Measurements from ENCODE around the gene KRTAP2-3. TPM values are rescaled to one million over a fixed set of nuclear protein-coding genes. Genes with fewer than 3 reads are reported as not detected.

Gene KRTAP2-3
- total and polyA plus RNA-seq, 2 experiments from 2014 or later: not detected

- Histone ChIP-seq H3K4me3 (no peak overlapping the region), H3K4me1 (ENCODE audit: insufficient read depth) (peaks cover 29% of the 10 kb centered on the region), H3F3A (replicated peaks; ENCODE audit: low read depth) (no peaks in the 10 kb centered on the region), H3K27ac (ENCODE audit: low read depth) (no peak overlapping the region), H2AFZ (no peak overlapping the region), H3K4me2 (no peak overlapping the region), H4K20me1 (replicated peaks; ENCODE audit: insufficient read depth) (no peaks in the 10 kb centered on the region), H3K79me2 (replicated peaks; ENCODE audit: insufficient read depth) (no peaks in the 10 kb centered on the region), H3K36me3 (ENCODE audit: insufficient read depth) (no peaks in the 10 kb centered on the region), H3K27me3 (ENCODE audit: insufficient read depth) (no peaks in the 10 kb centered on the region), H3K9me2 (ENCODE audit: insufficient read depth) (no peaks in the 10 kb centered on the region)
- ATAC-seq (no peak), DNase-seq (ENCODE audit: low spot score) (no peak)
- no peak overlapping the region for H3K4me3 Mint-ChIP-seq
- H3K27me3 Mint-ChIP-seq (ENCODE audit: insufficient read depth, low read depth, poor library complexity): peaks cover 9% of the 10 kb centered on the region
- no peak for TF ChIP-seq ZNF462 (CRISPR knock-in tag; IDR thresholded peaks at IDR 0.05)
- no peak for TF ChIP-seq EZH2 (IDR thresholded peaks at IDR 0.05; ENCODE audit: low read depth, unreplicated experiment)
- TF ChIP-seq ZNF331 (CRISPR knock-in tag; IDR thresholded peaks at IDR 0.05; ENCODE audit: low read depth): no peak
- TF ChIP-seq REST (IDR thresholded peaks at IDR 0.05; ENCODE audit: unreplicated experiment): no peak
- no peak for TF ChIP-seq ETS1 (IDR thresholded peaks at IDR 0.05)
- TF ChIP-seq CREB1 (CRISPR knock-in tag; IDR thresholded peaks at IDR 0.05; ENCODE audit: low read depth): no peak
- H3K36me3 Mint-ChIP-seq (ENCODE audit: low read depth): peaks cover 9% of the 10 kb centered on the region
- H3K27ac Mint-ChIP-seq: no peak overlapping the region
- H3K9me3 Mint-ChIP-seq: peaks cover 6% of the 10 kb centered on the region; the same call in 2 of the 3 replicates
- H3K4me1 Mint-ChIP-seq: peaks cover 49% of the 10 kb centered on the region
Measured at GRCh38 chr17:41103896-41104295, 44.0 kb upstream of the KRTAP2-3 start.

All from GM23338 (cell line).